ENCODE data around the gene HIF1A. TPM values are rescaled to one million over a fixed set of nuclear protein-coding genes. Genes with fewer than 3 reads are reported as not detected.
A peak's percentile ranks its signal among the peaks of the same experiment; 100 is the strongest.
"Not testable (repeated sequence)": the region's sequence is repeated elsewhere in the genome, so short reads cannot be mapped to it uniquely, and the experiment has no call there.

Gene HIF1A
- polyA plus RNA-seq: 10 to 100 TPM; 14.9 to 83.4 (median 50.2) TPM

GRCh38 chr14:61694830-61695694 is at the start of gene HIF1A:
Gene HIF1A, plus strand, starts transcription at chr14:61695513. Its CDS starts 292 bp downstream, at chr14:61695805.
- H3K27ac ChIP-seq (ENCODE audit: low read depth, low read length): peak within 1 kb of the TSS; percentile 82
- 1% methylated on average over 51 to 68 of the region's 68 CpGs for WGBS, 3 donors

GRCh38 chr14:61646366-61647116 is 48.8 kb upstream of the HIF1A start:
- no peak overlapping the region for H3K27ac ChIP-seq (ENCODE audit: low read depth, low read length)
- whole genome bisulfite sequencing, 3 donors: 79 to 89% (median 89%) methylated on average over 5 of the region's 5 CpGs

GRCh38 chr14:61647704-61648103 is 47.6 kb upstream of the HIF1A start:
- 95 to 98% (median 97%) methylated on average over 5 of the region's 5 CpGs for WGBS, 3 donors
- no peak overlapping the region for H3K27ac ChIP-seq (ENCODE audit: low read depth, low read length)

GRCh38 chr14:61648377-61648776 is 46.9 kb upstream of the HIF1A start:
- no peak overlapping the region for H3K27ac ChIP-seq (ENCODE audit: low read depth, low read length)

GRCh38 chr14:61649283-61649682 is 46.0 kb upstream of the HIF1A start:
- no peak overlapping the region for H3K27ac ChIP-seq (ENCODE audit: low read depth, low read length)
- 88 to 95% (median 92%) methylated on average over 4 of the region's 4 CpGs for WGBS, 3 donors

GRCh38 chr14:61651355-61651754 is 44.0 kb upstream of the HIF1A start:
- 93 to 99% (median 96%) methylated on average over 4 of the region's 4 CpGs for WGBS, 3 donors

DNA sequence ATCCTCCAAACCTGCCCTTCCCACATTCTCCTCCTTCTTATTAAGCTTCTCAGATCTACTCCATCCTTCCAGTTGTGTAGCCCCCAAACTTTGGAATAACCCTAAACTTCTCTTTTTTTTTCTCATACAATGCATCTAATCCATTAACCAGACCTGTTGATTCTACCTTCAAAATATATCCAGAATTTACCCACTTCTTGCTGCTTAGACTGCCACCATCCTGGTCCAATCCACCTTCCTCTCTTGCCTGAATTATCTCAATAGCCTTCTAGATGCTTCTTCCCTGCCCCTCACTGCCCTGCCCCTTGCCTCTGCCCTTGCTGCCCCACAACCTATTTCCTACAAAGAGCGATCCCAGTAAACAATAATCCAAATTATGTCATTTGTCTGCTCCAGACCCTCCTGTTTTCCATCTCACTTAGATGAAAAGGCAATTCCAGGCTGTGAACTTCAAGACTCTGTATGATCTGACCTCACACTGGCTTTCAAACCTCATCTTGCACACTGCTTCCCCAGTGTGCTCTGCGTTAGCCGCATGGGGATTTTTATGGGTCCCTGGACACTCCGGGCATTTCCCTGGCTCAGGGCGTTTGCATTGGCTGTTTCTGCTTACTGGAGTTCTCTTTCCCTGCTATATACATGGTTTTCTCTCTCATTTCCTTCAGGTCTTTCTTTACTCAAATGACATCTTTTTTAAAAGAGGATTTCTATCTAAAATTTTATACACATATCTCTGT is 42.6 kb upstream of the HIF1A start:
- H3K27ac ChIP-seq (ENCODE audit: low read depth, low read length): no peak overlapping the region
- 47 to 76% (median 60%) methylated on average over 5 of the region's 5 CpGs for WGBS, 3 donors

More at GRCh38 chr14:61651355-61651754, 44.0 kb upstream of the HIF1A start:
- H3K27ac ChIP-seq (ENCODE audit: low read depth, low read length): no peak overlapping the region

DNA sequence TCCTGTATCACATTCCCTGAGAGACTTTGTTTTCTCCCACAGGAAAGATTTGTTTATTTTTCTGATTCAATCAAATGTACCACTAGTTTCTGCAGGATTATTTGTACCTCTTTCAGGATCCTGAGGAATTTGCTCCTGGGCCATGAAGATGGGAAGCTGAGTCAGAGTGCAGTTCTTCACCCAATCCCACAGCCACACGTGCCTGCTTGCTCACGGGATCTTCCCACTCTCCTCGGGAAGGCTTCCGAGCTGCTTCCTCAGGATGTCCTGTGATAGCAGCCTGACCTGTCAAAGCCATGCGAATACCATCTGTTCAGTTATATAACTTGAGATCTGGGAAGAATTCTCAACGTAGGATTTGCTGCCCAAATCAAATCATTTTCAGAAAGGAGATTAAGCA is 41.8 kb upstream of the HIF1A start:
- 16 to 48% (median 18%) methylated on average over 6 of the region's 6 CpGs for WGBS, 3 donors
- no peak overlapping the region for H3K27ac ChIP-seq (ENCODE audit: low read depth, low read length)

- no peak overlapping the region for H3K27ac ChIP-seq (ENCODE audit: low read depth, low read length)
- WGBS, 3 donors: 76 to 97% (median 87%) methylated on average over 1 of the region's 1 CpG
Observed at GRCh38 chr14:61654026-61654425, 41.3 kb upstream of the HIF1A start.

- no peak overlapping the region for H3K27ac ChIP-seq (ENCODE audit: low read depth, low read length)
- WGBS, 3 donors: 86 to 94% (median 89%) methylated on average over 3 of the region's 3 CpGs
Observed at GRCh38 chr14:61655777-61656176, 39.5 kb upstream of the HIF1A start.

DNA sequence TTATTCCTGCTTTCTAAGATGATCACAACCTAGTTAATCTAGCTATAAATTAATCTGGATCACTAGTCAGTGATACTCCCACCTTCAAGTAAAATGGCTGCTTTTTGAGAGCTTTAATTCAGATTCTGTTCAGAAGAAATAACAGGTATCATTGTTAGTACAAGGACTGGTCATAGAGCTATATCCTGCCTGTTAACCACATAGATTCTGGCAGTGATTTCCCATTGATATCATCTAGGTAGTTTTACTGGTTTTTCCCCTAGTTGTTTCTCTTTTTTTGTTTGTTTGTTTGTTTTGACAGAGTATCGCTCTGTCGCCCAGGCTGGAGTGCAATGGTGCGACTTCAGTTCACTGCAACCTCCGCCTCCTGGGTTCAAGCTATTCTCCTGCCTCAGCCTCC is 39.0 kb upstream of the HIF1A start:
- 97 to 100% (median 99%) methylated on average over 4 of the region's 4 CpGs for WGBS, 3 donors

GRCh38 chr14:61658111-61658510 is 37.2 kb upstream of the HIF1A start:
- 100% methylated on average over 1 of the region's 3 CpGs for WGBS, 3 donors
- not testable (repeated sequence) for H3K27ac ChIP-seq (ENCODE audit: low read depth, low read length)

More for the DNA sequence above, 39.0 kb upstream of the HIF1A start:
- H3K27ac ChIP-seq (ENCODE audit: low read depth, low read length): no peak overlapping the region

DNA sequence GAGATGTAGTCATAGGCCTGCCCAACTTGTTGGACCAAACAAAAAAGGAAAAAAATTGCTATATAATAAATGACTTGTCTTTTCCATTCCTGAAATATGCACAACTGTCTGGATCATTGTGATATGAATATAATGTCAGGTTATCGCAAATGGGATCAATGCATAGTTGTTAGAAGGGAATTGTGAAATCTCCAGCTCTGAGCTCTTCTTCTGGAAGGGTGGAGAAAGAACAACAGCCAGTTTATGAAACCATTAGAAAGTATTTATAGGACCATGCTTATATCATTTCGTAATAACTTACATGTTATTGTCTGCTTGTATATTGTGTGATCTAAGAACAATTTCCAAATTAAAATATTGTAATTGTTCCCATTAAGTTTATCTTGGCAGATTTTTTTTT is 35.7 kb upstream of the HIF1A start:
- 72 to 99% (median 73%) methylated on average over 2 of the region's 2 CpGs for WGBS, 3 donors
- H3K27ac ChIP-seq (ENCODE audit: low read depth, low read length): no peak overlapping the region

GRCh38 chr14:61661471-61662400 is 33.6 kb upstream of the HIF1A start:
- 61 to 84% (median 66%) methylated on average over 6 of the region's 6 CpGs for WGBS, 3 donors
- H3K27ac ChIP-seq (ENCODE audit: low read depth, low read length): no peak overlapping the region

GRCh38 chr14:61662437-61663311 is 32.6 kb upstream of the HIF1A start:
- no peak overlapping the region for H3K27ac ChIP-seq (ENCODE audit: low read depth, low read length)
- 85 to 93% (median 87%) methylated on average over 13 of the region's 13 CpGs for WGBS, 3 donors

DNA sequence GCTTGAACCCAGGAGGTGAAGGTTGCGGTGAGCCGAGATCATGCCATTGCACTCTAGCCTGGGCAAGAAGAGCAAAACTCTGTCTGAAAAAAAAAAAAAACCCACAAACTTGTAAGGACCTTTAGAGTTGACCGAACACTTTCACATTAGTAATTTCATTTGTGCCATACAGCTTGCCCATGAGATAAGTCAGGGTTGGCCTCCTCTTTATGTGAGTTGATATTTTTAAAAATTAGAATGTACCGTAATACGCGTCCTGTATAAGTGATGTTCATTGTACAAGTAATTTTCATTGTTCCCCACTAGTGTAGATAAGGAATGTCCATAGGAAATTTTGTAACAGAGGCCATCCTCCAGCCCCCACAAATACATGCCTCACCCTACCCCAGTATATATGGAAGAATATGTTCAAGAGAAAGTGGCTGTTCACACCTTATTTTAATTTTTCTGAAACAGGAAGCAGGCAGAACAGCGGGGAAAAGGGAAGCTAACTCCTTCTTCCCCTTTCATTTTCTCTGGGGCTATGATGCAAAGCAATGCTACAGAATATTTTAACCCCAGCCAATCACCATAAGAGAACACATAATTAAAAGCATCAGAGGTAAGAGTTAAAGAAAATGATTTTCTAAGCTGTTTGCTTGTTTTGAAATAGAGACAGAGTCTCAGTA is 31.9 kb upstream of the HIF1A start:
- WGBS, 3 donors: 69 to 90% (median 77%) methylated on average over 7 of the region's 7 CpGs
- H3K27ac ChIP-seq (ENCODE audit: low read depth, low read length): no peak overlapping the region

Data from adipose tissue (tissue), 3 donors.